ENCODE results near the gene HS1BP3. TPM values are rescaled to one million over a fixed set of nuclear protein-coding genes. Genes with fewer than 3 reads are reported as not detected.

Gene HS1BP3
- total RNA-seq, 1 experiment from 2014 or later = 12.8 TPM

DNA sequence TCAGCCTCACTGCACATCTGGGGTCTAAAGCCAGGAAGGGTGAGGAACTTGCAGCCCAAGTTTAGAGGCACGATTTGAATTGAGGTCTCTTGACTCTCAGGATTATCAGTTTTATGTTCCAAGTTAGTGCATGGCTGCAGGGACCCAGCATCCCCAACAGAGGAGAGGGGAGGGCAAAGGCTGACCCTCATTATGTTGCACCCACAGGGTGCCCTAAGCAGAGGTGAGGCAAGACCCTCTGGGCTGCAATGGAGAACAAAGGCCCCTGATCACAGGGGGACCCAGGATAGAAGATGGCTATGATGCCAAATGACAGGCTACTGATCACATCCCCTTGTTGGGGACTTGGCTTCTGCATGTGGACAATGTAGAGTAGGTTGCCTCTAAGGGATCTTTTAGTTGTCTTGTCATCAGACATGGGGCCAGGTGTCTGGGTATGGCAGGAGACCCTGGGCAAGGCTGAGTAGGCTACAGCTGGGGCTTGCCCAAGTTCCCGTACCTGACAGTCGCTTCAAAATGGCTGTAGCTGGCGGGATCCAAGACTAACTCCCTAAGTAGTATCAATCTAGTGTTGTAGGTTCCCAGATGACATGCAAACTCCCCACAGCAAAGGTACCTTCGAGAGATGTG lies 11.5 kb upstream of the HS1BP3 start:
- Histone ChIP-seq H3K4me1 (ENCODE audit: low read length) (peaks cover 7% of the 10 kb centered on the region), H3K27ac (ENCODE audit: low read length) (no peak overlapping the region), H3K9ac (ENCODE audit: low read length) (no peak overlapping the region), H3K4me3 (ENCODE audit: low read length) (no peak overlapping the region), H4K20me1 (ENCODE audit: insufficient read depth, low read depth, low read length) (no peaks in the 10 kb centered on the region), H3K36me3 (ENCODE audit: insufficient read depth, low read length) (no peaks in the 10 kb centered on the region), H3K27me3 (ENCODE audit: low read length) (no peaks in the 10 kb centered on the region), H2AFZ (ENCODE audit: low read length) (no peak overlapping the region), H3K9me3 (ENCODE audit: low read length) (no peaks in the 10 kb centered on the region), H3K79me2 (ENCODE audit: low read length) (no peaks in the 10 kb centered on the region), H3K4me2 (ENCODE audit: low read depth, low read length, poor library complexity, severe bottlenecking) (no peak overlapping the region), H3K9me2 (replicated peaks; ENCODE audit: insufficient read depth, low read length) (no peaks in the 10 kb centered on the region)
- DNase-seq = no peak

DNA sequence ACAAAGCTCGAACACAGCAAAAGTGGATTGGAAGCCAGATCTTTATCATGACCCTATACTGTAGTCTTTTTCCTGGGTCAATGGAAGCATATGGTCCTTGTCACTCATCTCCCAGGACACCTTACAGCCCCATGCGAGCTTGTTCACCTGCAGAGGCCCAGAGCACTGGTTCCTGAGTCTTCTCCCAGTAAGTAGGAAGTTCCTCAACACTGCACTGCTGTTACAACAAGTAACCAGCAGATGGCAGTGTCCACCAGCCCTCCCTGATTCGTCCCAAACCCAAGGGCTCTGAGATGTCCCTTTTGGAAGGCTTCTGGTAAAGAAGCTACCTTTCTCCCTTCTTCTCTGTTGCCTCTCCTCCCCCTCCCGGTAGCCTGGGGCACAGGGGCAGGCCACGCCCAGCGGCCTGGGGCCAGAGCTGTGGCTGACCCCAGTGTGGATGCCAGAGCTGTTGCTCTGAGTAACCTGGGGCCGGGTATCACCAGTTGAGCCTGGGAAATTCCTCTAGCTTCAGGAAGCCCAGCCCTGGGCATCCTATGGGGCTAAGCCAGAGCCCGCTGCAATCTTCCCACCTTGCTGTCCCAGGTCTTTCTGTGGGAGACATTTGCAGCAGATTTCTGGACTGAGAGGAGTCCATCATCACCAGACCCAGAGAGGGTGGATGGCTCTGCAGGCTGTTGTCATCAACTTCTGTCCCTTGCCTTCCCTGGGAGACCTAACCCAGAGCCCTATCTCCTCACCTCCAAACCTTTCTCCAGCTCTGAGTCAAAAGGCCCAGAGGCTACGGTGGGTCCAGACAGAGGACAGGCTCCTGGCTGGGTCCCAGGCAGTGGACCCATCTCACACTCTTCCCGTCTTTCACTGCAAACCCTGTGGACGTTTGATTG lies 10.8 kb upstream of the HS1BP3 start:
- Histone ChIP-seq H2AFZ (ENCODE audit: low read length) (no peak overlapping the region), H3K9me2 (replicated peaks; ENCODE audit: insufficient read depth, low read length) (no peaks in the 10 kb centered on the region), H3K27ac (ENCODE audit: low read length) (no peak overlapping the region), H3K27me3 (ENCODE audit: low read length) (no peaks in the 10 kb centered on the region), H3K9me3 (ENCODE audit: low read length) (no peaks in the 10 kb centered on the region), H3K4me3 (ENCODE audit: low read length) (no peak overlapping the region), H3K4me2 (ENCODE audit: low read depth, low read length, poor library complexity, severe bottlenecking) (no peak overlapping the region), H3K9ac (ENCODE audit: low read length) (no peak overlapping the region), H3K36me3 (ENCODE audit: insufficient read depth, low read length) (no peaks in the 10 kb centered on the region), H3K4me1 (ENCODE audit: low read length) (peaks cover 6% of the 10 kb centered on the region), H3K79me2 (ENCODE audit: low read length) (no peaks in the 10 kb centered on the region), H4K20me1 (ENCODE audit: insufficient read depth, low read depth, low read length) (no peaks in the 10 kb centered on the region)
- DNase-seq = peak; percentile 90

DNA sequence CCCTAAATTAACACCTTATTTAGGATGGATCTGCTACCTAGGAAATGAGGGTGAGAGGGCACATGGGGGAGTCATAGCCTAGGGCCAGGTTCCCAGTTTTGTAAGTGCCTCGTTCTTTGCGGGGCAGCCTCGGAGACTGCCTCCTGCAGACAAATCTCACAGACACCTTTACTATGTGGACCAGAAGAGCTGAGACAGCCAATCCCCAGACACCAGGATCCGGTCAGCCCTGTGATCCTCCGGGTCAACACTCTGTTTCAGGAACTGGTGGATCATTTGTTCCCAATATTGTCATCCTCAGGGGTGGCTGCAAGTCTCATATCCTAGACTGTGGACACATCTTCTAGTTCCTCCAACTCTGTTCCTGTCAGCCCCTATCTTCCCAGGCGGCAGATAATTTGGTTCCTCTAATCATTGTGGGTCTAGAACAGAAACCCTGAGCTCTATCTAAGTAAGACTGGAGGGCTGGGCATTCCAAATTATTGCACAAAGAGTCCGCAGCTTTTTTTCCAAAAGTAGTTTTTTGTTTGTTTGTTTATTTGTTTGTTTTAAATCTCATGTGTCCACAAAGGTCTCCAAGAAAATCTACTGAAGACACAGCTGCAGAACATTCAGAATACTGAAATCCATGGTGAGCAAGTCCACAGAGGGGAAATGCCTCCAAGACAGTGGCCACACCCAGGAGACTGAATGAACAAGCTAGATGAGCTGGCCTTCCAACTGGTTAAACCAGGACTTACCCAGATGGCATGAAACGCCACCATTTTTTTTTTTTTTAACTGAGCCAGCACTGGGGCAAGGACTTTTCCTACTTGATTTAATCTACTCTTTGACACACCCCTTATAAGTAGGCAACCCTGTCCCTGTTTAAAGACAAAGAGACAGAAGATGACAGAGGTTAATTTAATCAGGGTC lies 9.9 kb upstream of the HS1BP3 start:
- Histone ChIP-seq H3K27ac (ENCODE audit: low read length) (no peak overlapping the region), H3K4me1 (ENCODE audit: low read length) (no peaks in the 10 kb centered on the region), H4K20me1 (ENCODE audit: insufficient read depth, low read depth, low read length) (no peaks in the 10 kb centered on the region), H3K36me3 (ENCODE audit: insufficient read depth, low read length) (no peaks in the 10 kb centered on the region), H2AFZ (ENCODE audit: low read length) (no peak overlapping the region), H3K27me3 (ENCODE audit: low read length) (no peaks in the 10 kb centered on the region), H3K9me2 (replicated peaks; ENCODE audit: insufficient read depth, low read length) (no peaks in the 10 kb centered on the region), H3K79me2 (ENCODE audit: low read length) (no peaks in the 10 kb centered on the region), H3K4me2 (ENCODE audit: low read depth, low read length, poor library complexity, severe bottlenecking) (no peak overlapping the region), H3K4me3 (ENCODE audit: low read length) (no peak overlapping the region), H3K9me3 (ENCODE audit: low read length) (no peaks in the 10 kb centered on the region), H3K9ac (ENCODE audit: low read length) (no peak overlapping the region)
- no peak for DNase-seq

- Histone ChIP-seq H4K20me1 (ENCODE audit: insufficient read depth, low read depth, low read length) (no peaks in the 10 kb centered on the region), H3K4me2 (ENCODE audit: low read depth, low read length, poor library complexity, severe bottlenecking) (no peak overlapping the region), H3K9me2 (replicated peaks; ENCODE audit: insufficient read depth, low read length) (no peaks in the 10 kb centered on the region), H3K4me1 (ENCODE audit: low read length) (no peaks in the 10 kb centered on the region), H3K9ac (ENCODE audit: low read length) (no peak overlapping the region), H2AFZ (ENCODE audit: low read length) (no peak overlapping the region), H3K27ac (ENCODE audit: low read length) (no peak overlapping the region), H3K36me3 (ENCODE audit: insufficient read depth, low read length) (no peaks in the 10 kb centered on the region), H3K27me3 (ENCODE audit: low read length) (no peaks in the 10 kb centered on the region), H3K79me2 (ENCODE audit: low read length) (no peaks in the 10 kb centered on the region), H3K9me3 (ENCODE audit: low read length) (no peaks in the 10 kb centered on the region), H3K4me3 (ENCODE audit: low read length) (no peak overlapping the region)
- no peak for DNase-seq
These were observed 6.8 kb upstream of the HS1BP3 start for GRCh38 chr2:20657522-20658235.

DNA sequence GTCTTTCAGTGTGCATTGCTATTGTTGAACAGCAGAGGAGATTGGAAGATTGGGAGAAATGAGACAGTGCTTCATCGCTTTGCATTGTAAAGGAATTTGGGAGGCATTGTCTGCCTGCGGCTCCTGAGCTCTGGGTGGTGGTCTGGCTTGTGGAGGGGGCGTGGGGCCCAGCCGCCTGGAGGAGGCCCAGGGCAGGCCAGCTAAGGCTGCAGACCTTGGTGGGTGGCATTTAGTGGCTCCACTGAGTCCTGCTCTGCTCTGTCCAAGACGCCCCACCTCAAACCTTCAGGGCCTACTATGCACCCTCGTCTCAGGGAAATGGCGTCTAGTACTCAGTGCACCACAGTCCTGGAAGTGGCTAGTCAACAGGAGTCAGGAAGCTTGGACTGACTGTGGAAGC lies 5.7 kb upstream of the HS1BP3 start:
- Histone ChIP-seq H3K4me3 (ENCODE audit: low read length) (no peak overlapping the region), H3K79me2 (ENCODE audit: low read length) (no peaks in the 10 kb centered on the region), H3K27ac (ENCODE audit: low read length) (no peak overlapping the region), H3K9ac (ENCODE audit: low read length) (no peak overlapping the region), H3K9me2 (replicated peaks; ENCODE audit: insufficient read depth, low read length) (no peaks in the 10 kb centered on the region), H2AFZ (ENCODE audit: low read length) (no peak overlapping the region), H3K4me2 (ENCODE audit: low read depth, low read length, poor library complexity, severe bottlenecking) (no peak overlapping the region), H3K27me3 (ENCODE audit: low read length) (no peaks in the 10 kb centered on the region), H3K4me1 (ENCODE audit: low read length) (peaks cover 3% of the 10 kb centered on the region), H3K9me3 (ENCODE audit: low read length) (no peaks in the 10 kb centered on the region), H4K20me1 (ENCODE audit: insufficient read depth, low read depth, low read length) (no peaks in the 10 kb centered on the region), H3K36me3 (ENCODE audit: insufficient read depth, low read length) (no peaks in the 10 kb centered on the region)
- no peak for DNase-seq

DNA sequence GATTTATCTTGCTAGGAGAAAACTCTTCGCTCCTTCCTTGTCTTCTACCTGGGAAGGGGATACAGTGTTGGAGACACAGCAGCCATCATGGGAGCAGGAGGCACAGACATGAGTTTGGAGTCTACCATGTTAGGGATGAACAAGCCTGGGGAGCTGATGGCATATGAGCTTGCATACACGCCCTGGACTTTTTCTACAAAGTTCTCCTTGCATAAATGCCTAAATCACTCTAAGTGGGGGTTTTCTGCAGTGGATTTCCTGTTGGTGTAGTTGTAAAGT lies 3.6 kb upstream of the HS1BP3 start:
- Histone ChIP-seq H3K9me3 (ENCODE audit: low read length) (no peaks in the 10 kb centered on the region), H3K9me2 (replicated peaks; ENCODE audit: insufficient read depth, low read length) (no peaks in the 10 kb centered on the region), H2AFZ (ENCODE audit: low read length) (no peak overlapping the region), H3K79me2 (ENCODE audit: low read length) (no peaks in the 10 kb centered on the region), H3K36me3 (ENCODE audit: insufficient read depth, low read length) (no peaks in the 10 kb centered on the region), H3K27me3 (ENCODE audit: low read length) (no peaks in the 10 kb centered on the region; the same call in 1 of the 2 replicates), H3K9ac (ENCODE audit: low read length) (no peak overlapping the region), H3K4me3 (ENCODE audit: low read length) (no peak overlapping the region), H3K27ac (ENCODE audit: low read length) (no peak overlapping the region), H4K20me1 (ENCODE audit: insufficient read depth, low read depth, low read length) (no peaks in the 10 kb centered on the region), H3K4me1 (ENCODE audit: low read length) (peaks cover 18% of the 10 kb centered on the region), H3K4me2 (ENCODE audit: low read depth, low read length, poor library complexity, severe bottlenecking) (no peak overlapping the region)
- no peak for DNase-seq

GRCh38 chr2:20653695-20654534 lies 3.0 kb upstream of the HS1BP3 start:
- no peak overlapping the region for H2AFZ ChIP-seq (ENCODE audit: low read length)
- H3K9ac ChIP-seq (ENCODE audit: low read length) = no peak overlapping the region
- no peak overlapping the region for H3K27ac ChIP-seq (ENCODE audit: low read length)

More at GRCh38 chr2:20653695-20654534, 3.0 kb upstream of the HS1BP3 start:
- H3K27me3 ChIP-seq (ENCODE audit: low read length) = no peaks in the 10 kb centered on the region; the same call in 1 of the 2 replicates
- H3K4me1 ChIP-seq (ENCODE audit: low read length) = peaks cover 18% of the 10 kb centered on the region
- H3K79me2 ChIP-seq (ENCODE audit: low read length) = no peaks in the 10 kb centered on the region
- no peaks in the 10 kb centered on the region for H3K9me3 ChIP-seq (ENCODE audit: low read length)
- no peak overlapping the region for H3K4me2 ChIP-seq (ENCODE audit: low read depth, low read length, poor library complexity, severe bottlenecking)
- H3K36me3 ChIP-seq (ENCODE audit: insufficient read depth, low read length) = no peaks in the 10 kb centered on the region
- DNase-seq = no peak
- no peaks in the 10 kb centered on the region for H3K9me2 ChIP-seq (replicated peaks; ENCODE audit: insufficient read depth, low read length)
- H3K4me3 ChIP-seq (ENCODE audit: low read length) = no peak overlapping the region
- no peaks in the 10 kb centered on the region for H4K20me1 ChIP-seq (ENCODE audit: insufficient read depth, low read depth, low read length)
